ENCODE data around the gene LRRTM4.
"Not testable (repeated sequence)": the region's sequence is repeated elsewhere in the genome, so short reads cannot be mapped to it uniquely, and the experiment has no call there.

The LRRTM4 gene

GRCh38 chr2:77309725-77310124 is 212.5 kb downstream of the LRRTM4 start:
- no peak for DNase-seq

GRCh38 chr2:77301441-77301840 is 220.7 kb downstream of the LRRTM4 start:
- no peak for DNase-seq

GRCh38 chr2:77296791-77297190 is 225.4 kb downstream of the LRRTM4 start:
- no peak for DNase-seq

- DNase-seq, result peak in 1 of 2 experiments; percentile 6
Observed at GRCh38 chr2:77294474-77294873, 227.7 kb downstream of the LRRTM4 start.

GRCh38 chr2:77284353-77284752 is 237.8 kb downstream of the LRRTM4 start:
- DNase-seq, result no peak

- no peak for DNase-seq
Observed at GRCh38 chr2:77271262-77271661, 250.9 kb downstream of the LRRTM4 start.

- no peak for DNase-seq
Observed at GRCh38 chr2:77270433-77270832, 251.7 kb downstream of the LRRTM4 start.

GRCh38 chr2:77268626-77269025 is 253.6 kb downstream of the LRRTM4 start:
- no peak for DNase-seq

GRCh38 chr2:77232909-77233425 is 289.2 kb downstream of the LRRTM4 start:
- DNase-seq, result peak in 1 of 2 experiments; percentile 6

GRCh38 chr2:77228391-77228790 is 293.8 kb downstream of the LRRTM4 start:
- peak; percentile 57 to 75 for DNase-seq

GRCh38 chr2:77210725-77211124 is 311.5 kb downstream of the LRRTM4 start:
- DNase-seq, result no peak

- DNase-seq, result no peak
Observed at GRCh38 chr2:77207331-77207730, 314.8 kb downstream of the LRRTM4 start.

GRCh38 chr2:77201755-77202154 is 320.4 kb downstream of the LRRTM4 start:
- DNase-seq, result no peak

- DNase-seq, result no peak
Observed at GRCh38 chr2:77199411-77199810, 322.8 kb downstream of the LRRTM4 start.

GRCh38 chr2:77193858-77194448 is 328.2 kb downstream of the LRRTM4 start:
- no peak for DNase-seq

- no peak for DNase-seq
Observed at GRCh38 chr2:77192811-77193289, 329.3 kb downstream of the LRRTM4 start.

- DNase-seq, result no peak
Observed at GRCh38 chr2:77191665-77192064, 330.5 kb downstream of the LRRTM4 start.

- no peak for DNase-seq
Observed at GRCh38 chr2:77190721-77191346, 331.3 kb downstream of the LRRTM4 start.

- DNase-seq, result no peak
Observed at GRCh38 chr2:77185052-77185451, 337.1 kb downstream of the LRRTM4 start.

- no peak for DNase-seq
Observed at GRCh38 chr2:77179297-77179696, 342.9 kb downstream of the LRRTM4 start.

- DNase-seq, result peak in 1 of 2 experiments; percentile 8
Observed at GRCh38 chr2:77175266-77175780, 346.9 kb downstream of the LRRTM4 start.

- peak in 1 of 2 experiments; percentile 1 for DNase-seq
Observed at GRCh38 chr2:77169426-77169825, 352.8 kb downstream of the LRRTM4 start.

GRCh38 chr2:77164021-77164420 is 358.2 kb downstream of the LRRTM4 start:
- not testable (repeated sequence) for DNase-seq

GRCh38 chr2:77161009-77161408 is 361.2 kb downstream of the LRRTM4 start:
- no peak for DNase-seq
